ENCODE data around the gene RRAGC.

RRAGC gene, protein sequence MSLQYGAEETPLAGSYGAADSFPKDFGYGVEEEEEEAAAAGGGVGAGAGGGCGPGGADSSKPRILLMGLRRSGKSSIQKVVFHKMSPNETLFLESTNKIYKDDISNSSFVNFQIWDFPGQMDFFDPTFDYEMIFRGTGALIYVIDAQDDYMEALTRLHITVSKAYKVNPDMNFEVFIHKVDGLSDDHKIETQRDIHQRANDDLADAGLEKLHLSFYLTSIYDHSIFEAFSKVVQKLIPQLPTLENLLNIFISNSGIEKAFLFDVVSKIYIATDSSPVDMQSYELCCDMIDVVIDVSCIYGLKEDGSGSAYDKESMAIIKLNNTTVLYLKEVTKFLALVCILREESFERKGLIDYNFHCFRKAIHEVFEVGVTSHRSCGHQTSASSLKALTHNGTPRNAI

DNA sequence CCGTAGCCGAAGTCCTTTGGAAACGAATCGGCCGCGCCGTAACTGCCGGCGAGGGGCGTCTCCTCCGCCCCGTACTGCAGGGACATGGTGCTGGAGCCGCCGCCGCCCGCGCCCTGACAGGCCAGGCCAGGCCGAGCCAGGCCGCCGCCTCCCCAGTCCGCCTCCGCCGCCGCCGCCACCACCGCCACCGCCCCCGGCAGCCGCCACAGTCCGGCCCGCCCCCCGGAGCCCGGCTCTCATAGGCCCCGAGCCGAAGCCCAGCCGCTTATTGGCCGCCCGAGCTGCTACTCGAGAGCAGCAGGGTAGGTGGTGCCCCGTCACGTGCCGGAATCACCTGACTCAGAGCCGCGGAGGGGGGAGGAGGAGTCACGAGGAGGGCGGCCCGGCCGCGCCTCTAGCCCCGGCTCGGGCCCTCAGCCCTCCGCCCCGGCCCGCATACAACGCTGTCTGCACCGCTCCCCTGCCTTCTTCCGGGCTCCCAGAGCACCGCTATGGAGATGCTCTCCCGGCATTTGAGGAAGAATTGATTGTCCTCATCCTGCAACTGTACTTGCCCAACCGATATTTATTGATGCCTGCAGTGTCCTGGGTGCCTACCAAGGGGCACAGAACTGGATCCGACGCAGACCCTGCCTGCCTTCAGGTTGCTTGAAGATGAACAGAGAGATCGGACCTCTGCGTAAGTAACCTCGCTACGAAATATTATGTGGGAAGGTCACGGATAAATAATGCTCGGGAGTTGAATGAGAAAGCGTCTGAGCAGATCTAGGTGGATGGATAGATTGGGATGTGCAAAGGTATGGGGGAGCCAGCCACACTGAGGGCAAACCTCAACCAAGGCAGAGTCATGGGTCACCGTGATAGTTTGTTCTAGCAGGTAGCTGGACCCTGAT, at the start of gene RRAGC:
Gene RRAGC (minus strand): TSS at position 212 of the 893 bp plus-strand sequence. CDS start 126 bp downstream, at position 86.
- Histone ChIP-seq H2AFZ (ENCODE audit: low read depth, low read length, severe bottlenecking) (peak within 1 kb of the TSS; percentile 80), H3K36me3 (ENCODE audit: low read length) (peaks cover 7% of the 10 kb centered on the region; the same call in 1 of the 2 replicates), H3K4me3 (ENCODE audit: insufficient read depth, low read length, poor library complexity, severe bottlenecking) (peak within 1 kb of the TSS; percentile 87), H3K9me2 (replicated peaks; ENCODE audit: insufficient read depth, low read length) (no peaks in the 10 kb centered on the region), H3F3A (ENCODE audit: insufficient read depth) (0 out of 2 replicates have a peak, but pooled peaks cover 3% of the 10 kb centered on the region), H3K27ac (ENCODE audit: low read depth, low read length) (peak within 1 kb of the TSS; percentile 32), H4K20me1 (ENCODE audit: low read depth, low read length) (no peaks in the 10 kb centered on the region), H3K9ac (ENCODE audit: low read length) (peak within 1 kb of the TSS; percentile 68), H3K79me2 (ENCODE audit: insufficient read depth, low read length) (peaks cover 20% of the 10 kb centered on the region), H3K4me2 (ENCODE audit: low read depth, low read length, poor library complexity, severe bottlenecking) (peak within 1 kb of the TSS; percentile 95), H3K9me3 (ENCODE audit: insufficient read depth, low read length) (no peaks in the 10 kb centered on the region), H3K27me3 (ENCODE audit: low read length) (no peaks in the 10 kb centered on the region)
- no peak for TF ChIP-seq EZH2phosphoT487 (conservative IDR thresholded peaks at IDR 0.05; ENCODE audit: low read length)
- TF ChIP-seq, protein P1, sequence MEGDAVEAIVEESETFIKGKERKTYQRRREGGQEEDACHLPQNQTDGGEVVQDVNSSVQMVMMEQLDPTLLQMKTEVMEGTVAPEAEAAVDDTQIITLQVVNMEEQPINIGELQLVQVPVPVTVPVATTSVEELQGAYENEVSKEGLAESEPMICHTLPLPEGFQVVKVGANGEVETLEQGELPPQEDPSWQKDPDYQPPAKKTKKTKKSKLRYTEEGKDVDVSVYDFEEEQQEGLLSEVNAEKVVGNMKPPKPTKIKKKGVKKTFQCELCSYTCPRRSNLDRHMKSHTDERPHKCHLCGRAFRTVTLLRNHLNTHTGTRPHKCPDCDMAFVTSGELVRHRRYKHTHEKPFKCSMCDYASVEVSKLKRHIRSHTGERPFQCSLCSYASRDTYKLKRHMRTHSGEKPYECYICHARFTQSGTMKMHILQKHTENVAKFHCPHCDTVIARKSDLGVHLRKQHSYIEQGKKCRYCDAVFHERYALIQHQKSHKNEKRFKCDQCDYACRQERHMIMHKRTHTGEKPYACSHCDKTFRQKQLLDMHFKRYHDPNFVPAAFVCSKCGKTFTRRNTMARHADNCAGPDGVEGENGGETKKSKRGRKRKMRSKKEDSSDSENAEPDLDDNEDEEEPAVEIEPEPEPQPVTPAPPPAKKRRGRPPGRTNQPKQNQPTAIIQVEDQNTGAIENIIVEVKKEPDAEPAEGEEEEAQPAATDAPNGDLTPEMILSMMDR (IDR thresholded peaks at IDR 0.05; ENCODE audit: insufficient read depth, low read length, poor library complexity, severe bottlenecking): no peak

DNA sequence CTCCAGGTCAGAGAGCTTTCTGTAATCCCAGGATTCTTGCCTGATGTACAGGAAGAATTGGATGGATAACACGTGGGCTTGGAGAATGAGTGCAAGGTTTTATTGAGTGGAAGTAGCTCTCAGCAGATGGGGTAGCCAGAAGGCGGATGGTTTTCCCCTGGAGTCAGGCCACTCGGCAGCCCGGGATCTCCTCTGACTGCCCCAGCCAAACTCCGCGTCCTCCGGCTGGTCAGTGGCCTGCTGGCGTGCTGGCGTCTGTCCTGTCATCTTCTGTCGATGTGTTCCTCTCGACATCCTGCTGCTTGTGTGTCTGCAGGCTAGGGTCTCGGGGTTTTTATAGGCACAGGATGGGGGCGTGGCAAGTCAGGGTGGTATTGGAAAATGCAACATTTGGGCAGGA, 49.2 kb upstream of the RRAGC start:
- Histone ChIP-seq H3K27ac (ENCODE audit: low read depth, low read length) (no peak overlapping the region), H2AFZ (ENCODE audit: low read depth, low read length, severe bottlenecking) (no peak overlapping the region), H3K4me3 (ENCODE audit: insufficient read depth, low read length, poor library complexity, severe bottlenecking) (no peak overlapping the region), H4K20me1 (ENCODE audit: low read depth, low read length) (no peaks in the 10 kb centered on the region), H3K9me2 (replicated peaks; ENCODE audit: insufficient read depth, low read length) (no peaks in the 10 kb centered on the region), H3F3A (ENCODE audit: insufficient read depth) (no peaks in the 10 kb centered on the region), H3K9ac (ENCODE audit: low read length) (no peak overlapping the region), H3K27me3 (ENCODE audit: low read length) (no peaks in the 10 kb centered on the region), H3K36me3 (ENCODE audit: low read length) (no peaks in the 10 kb centered on the region), H3K79me2 (ENCODE audit: insufficient read depth, low read length) (no peaks in the 10 kb centered on the region), H3K9me3 (ENCODE audit: insufficient read depth, low read length) (no peaks in the 10 kb centered on the region), H3K4me2 (ENCODE audit: low read depth, low read length, poor library complexity, severe bottlenecking) (no peak overlapping the region)
- TF ChIP-seq, protein P1 (IDR thresholded peaks at IDR 0.05; ENCODE audit: insufficient read depth, low read length, poor library complexity, severe bottlenecking): no peak
- TF ChIP-seq EZH2phosphoT487 (conservative IDR thresholded peaks at IDR 0.05; ENCODE audit: low read length): no peak

DNA sequence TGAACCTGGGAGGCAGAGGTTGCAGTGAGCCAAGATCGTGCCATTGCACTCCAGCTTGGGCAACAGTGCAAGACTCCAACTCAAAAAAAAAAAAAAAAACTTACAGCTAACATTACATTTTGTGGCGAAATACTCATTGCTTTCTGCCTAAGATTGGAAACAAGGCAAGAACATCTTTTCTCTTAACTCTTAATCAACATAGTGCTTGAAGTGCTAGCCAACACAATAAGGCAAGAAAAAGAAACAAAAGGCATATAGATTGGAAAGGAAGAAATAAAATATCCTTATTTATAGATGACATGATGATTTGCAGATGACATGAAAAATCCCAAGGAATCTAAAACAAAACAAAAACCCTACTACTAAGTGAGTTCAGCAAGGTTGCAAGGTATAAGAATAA, 46.4 kb upstream of the RRAGC start:
- Histone ChIP-seq H3K36me3 (ENCODE audit: low read length) (no peaks in the 10 kb centered on the region), H3K9ac (ENCODE audit: low read length) (no peak overlapping the region), H3K4me2 (ENCODE audit: low read depth, low read length, poor library complexity, severe bottlenecking) (no peak overlapping the region), H2AFZ (ENCODE audit: low read depth, low read length, severe bottlenecking) (no peak overlapping the region), H3F3A (ENCODE audit: insufficient read depth) (no peaks in the 10 kb centered on the region), H3K9me2 (replicated peaks; ENCODE audit: insufficient read depth, low read length) (no peaks in the 10 kb centered on the region), H4K20me1 (ENCODE audit: low read depth, low read length) (no peaks in the 10 kb centered on the region), H3K27ac (ENCODE audit: low read depth, low read length) (no peak overlapping the region), H3K9me3 (ENCODE audit: insufficient read depth, low read length) (no peaks in the 10 kb centered on the region), H3K27me3 (ENCODE audit: low read length) (no peaks in the 10 kb centered on the region), H3K4me3 (ENCODE audit: insufficient read depth, low read length, poor library complexity, severe bottlenecking) (no peak overlapping the region), H3K79me2 (ENCODE audit: insufficient read depth, low read length) (no peaks in the 10 kb centered on the region)
- TF ChIP-seq EZH2phosphoT487 (conservative IDR thresholded peaks at IDR 0.05; ENCODE audit: low read length): no peak
- TF ChIP-seq, protein P1 (IDR thresholded peaks at IDR 0.05; ENCODE audit: insufficient read depth, low read length, poor library complexity, severe bottlenecking): no peak

Data from SU-DHL-6 (cell line).